H1 (cell line): ENCODE results near the gene DCLK1. TPM values are rescaled to one million over a fixed set of nuclear protein-coding genes. Genes with fewer than 3 reads are reported as not detected.

Experiments
- USF2 ChIP-seq: IDR thresholded peaks from 2 replicates; pipeline ENCODE4 v1.6.1; 2011; ENCODE audit warnings: low read length, improper control_type of control experiment
- polyA plus RNA-seq, 7 experiments: library from polyadenylated mRNA; depleted of rRNA in 3 of 7; stranded (reverse) in 5 of 7; unstranded in 2 of 7; fragments of >200 nt in 5 of 7; fragments of 200-250 nt in 2 of 7; gene quantifications; 1 replicate in 5 of 7; 2 replicates in 1 of 7; 4 replicates in 1 of 7; pipeline versions ENCODE4 v1.2.1 to v1.2.3, GENCODE V29; 2011 to 2013; ENCODE audit warnings: missing spikeins in 2 of 7, mixed read lengths in 2 of 7
- total RNA-seq: library from RNA; stranded (reverse); fragmentation: NEBNext Ultra II Directional; extraction: Animal tissue kit (Norgen Biotek cat#: 25700); gene quantifications from 2 replicates; pipeline ENCODE4 v1.2.1, GENCODE V29; 2021

DCLK1 gene
- total and polyA plus RNA-seq, 2 of the 8 experiments (the other 6 are each of a cell fraction or from before 2014, with no cell fraction given), result 22.8 to 41.0 TPM

- no peak for TF ChIP-seq USF2
- TF ChIP-seq, all 59 proteins: peak for 0
Observed at GRCh38 chr13:35782793-35783192, 348.4 kb downstream of the DCLK1 start (continued).
